Body of pancreas (tissue), 4 donors: ENCODE results near the gene TIAM1.

Source experiments
- CTCF ChIP-seq, 7 experiments: fragments of 450-650 bp in 4 of 7; fragments of 200-600 bp in 3 of 7; sonication (generic) in 3 of 7; IDR thresholded peaks; one replicate each; pipeline ENCODE4 v1.5.1; 2016 to 2019; ENCODE audit warnings: antibody characterized with exemption in 7 of 7
- POLR2A ChIP-seq, 3 donors: fragments of 450-650 bp; IDR thresholded peaks; one replicate each; pipeline ENCODE4 v1.6.1; 2016; ENCODE audit warnings: antibody characterized with exemption in 3 of 3, mild to moderate bottlenecking in 2 of 3

GRCh38 chr21:31316488-31317169 lies 27.4 kb downstream of the TIAM1 start:
- TF ChIP-seq POLR2A (IDR thresholded peaks at IDR 0.05) (no peak), CTCF (IDR thresholded peaks at IDR 0.05) (no peak)
